ENCODE data around the gene CFAP74. TPM values are rescaled to one million over a fixed set of nuclear protein-coding genes. Genes with fewer than 3 reads are reported as not detected.

CFAP74 gene
- total RNA-seq, 1 experiment from 2014 or later, result not detected

DNA sequence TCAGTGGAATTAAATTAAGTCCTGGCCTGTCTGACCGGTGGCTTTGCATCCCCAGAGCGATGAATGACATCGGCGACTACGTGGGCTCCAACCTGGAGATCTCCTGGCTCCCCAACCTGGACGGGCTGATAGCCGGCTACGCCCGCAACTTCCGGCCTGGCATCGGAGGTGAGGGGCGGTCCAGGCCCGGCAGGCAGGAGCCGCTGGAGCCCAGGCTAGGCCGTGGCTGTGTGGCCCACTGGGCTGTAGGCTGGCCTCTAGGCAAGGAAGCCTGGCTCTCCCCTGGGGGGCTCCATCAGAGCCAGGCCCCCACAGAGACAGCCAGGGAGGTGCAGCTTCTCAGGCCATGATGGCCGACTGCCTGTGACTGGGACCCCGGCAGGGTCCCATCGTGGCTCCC, 21.3 kb upstream of the CFAP74 start:
- no peak for TF ChIP-seq EZH2 (IDR thresholded peaks at IDR 0.05; ENCODE audit: borderline replicate concordance, low read depth, low read length, poor library complexity, severe bottlenecking)
- TF ChIP-seq, protein P1, sequence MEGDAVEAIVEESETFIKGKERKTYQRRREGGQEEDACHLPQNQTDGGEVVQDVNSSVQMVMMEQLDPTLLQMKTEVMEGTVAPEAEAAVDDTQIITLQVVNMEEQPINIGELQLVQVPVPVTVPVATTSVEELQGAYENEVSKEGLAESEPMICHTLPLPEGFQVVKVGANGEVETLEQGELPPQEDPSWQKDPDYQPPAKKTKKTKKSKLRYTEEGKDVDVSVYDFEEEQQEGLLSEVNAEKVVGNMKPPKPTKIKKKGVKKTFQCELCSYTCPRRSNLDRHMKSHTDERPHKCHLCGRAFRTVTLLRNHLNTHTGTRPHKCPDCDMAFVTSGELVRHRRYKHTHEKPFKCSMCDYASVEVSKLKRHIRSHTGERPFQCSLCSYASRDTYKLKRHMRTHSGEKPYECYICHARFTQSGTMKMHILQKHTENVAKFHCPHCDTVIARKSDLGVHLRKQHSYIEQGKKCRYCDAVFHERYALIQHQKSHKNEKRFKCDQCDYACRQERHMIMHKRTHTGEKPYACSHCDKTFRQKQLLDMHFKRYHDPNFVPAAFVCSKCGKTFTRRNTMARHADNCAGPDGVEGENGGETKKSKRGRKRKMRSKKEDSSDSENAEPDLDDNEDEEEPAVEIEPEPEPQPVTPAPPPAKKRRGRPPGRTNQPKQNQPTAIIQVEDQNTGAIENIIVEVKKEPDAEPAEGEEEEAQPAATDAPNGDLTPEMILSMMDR (conservative IDR thresholded peaks at IDR 0.05; ENCODE audit: low read depth, low read length), result no peak
- DNase-seq (ENCODE audit: low spot score), result no peak
- CTCF ChIA-PET, result no interaction called here
- Histone ChIP-seq H3K27ac (ENCODE audit: low read depth, low read length, poor library complexity, severe bottlenecking) (no peak overlapping the region), H3K27me3 (replicated peaks; ENCODE audit: insufficient read depth, low read depth, low read length, poor library complexity) (peaks cover 31% of the 10 kb centered on the region), H3K36me3 (ENCODE audit: insufficient read depth, low read length, poor library complexity, severe bottlenecking) (no peaks in the 10 kb centered on the region), H3K4me1 (ENCODE audit: insufficient read depth, low read length, poor library complexity, severe bottlenecking) (no peaks in the 10 kb centered on the region), H3K9me3 (ENCODE audit: low read depth, low read length, poor library complexity, severe bottlenecking) (no peaks in the 10 kb centered on the region), H3K4me3 (ENCODE audit: low read depth, low read length, poor library complexity, severe bottlenecking) (no peak overlapping the region)
- intact Hi-C loops (cut with micrococcal nuclease; ENCODE audit: unreplicated experiment), result no loop called here
- POLR2A ChIA-PET (ENCODE audit: low non-redundant PET), result no interaction called here
- BruUV-seq (replicated peaks), result no TSS peak

DNA sequence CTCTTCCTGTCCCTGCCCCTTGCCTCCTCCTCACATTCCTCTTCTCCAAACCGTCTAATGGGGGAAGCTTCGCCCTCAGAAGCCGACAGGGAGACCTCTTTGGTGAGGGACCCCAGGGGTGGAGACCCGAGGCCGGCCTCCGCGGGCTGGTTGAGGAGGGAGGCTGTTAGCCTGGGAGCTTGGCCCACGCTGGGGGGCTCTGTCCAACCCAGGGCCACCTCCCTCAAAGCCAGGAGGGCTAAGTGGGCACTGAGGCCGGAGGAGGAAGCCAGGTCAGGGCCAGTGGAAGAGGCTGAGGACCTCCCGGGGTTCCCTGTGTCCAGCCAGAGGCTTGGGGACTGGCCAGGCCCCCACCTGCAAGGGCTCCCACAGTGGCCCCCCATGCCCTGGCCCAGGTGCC, 20.9 kb upstream of the CFAP74 start:
- TF ChIP-seq, protein P1 (conservative IDR thresholded peaks at IDR 0.05; ENCODE audit: low read depth, low read length), result no peak
- TF ChIP-seq EZH2 (IDR thresholded peaks at IDR 0.05; ENCODE audit: borderline replicate concordance, low read depth, low read length, poor library complexity, severe bottlenecking), result no peak
- BruUV-seq (replicated peaks), result no TSS peak
- Histone ChIP-seq H3K27me3 (replicated peaks; ENCODE audit: insufficient read depth, low read depth, low read length, poor library complexity) (peaks cover 36% of the 10 kb centered on the region), H3K4me3 (ENCODE audit: low read depth, low read length, poor library complexity, severe bottlenecking) (no peak overlapping the region), H3K27ac (ENCODE audit: low read depth, low read length, poor library complexity, severe bottlenecking) (no peak overlapping the region), H3K9me3 (ENCODE audit: low read depth, low read length, poor library complexity, severe bottlenecking) (no peaks in the 10 kb centered on the region), H3K4me1 (ENCODE audit: insufficient read depth, low read length, poor library complexity, severe bottlenecking) (no peaks in the 10 kb centered on the region), H3K36me3 (ENCODE audit: insufficient read depth, low read length, poor library complexity, severe bottlenecking) (no peaks in the 10 kb centered on the region)
- DNase-seq (ENCODE audit: low spot score), result no peak
- ChIA-PET CTCF (no interaction called here), POLR2A (ENCODE audit: low non-redundant PET) (no interaction called here)
- intact Hi-C loops (cut with micrococcal nuclease; ENCODE audit: unreplicated experiment), result no loop called here

DNA sequence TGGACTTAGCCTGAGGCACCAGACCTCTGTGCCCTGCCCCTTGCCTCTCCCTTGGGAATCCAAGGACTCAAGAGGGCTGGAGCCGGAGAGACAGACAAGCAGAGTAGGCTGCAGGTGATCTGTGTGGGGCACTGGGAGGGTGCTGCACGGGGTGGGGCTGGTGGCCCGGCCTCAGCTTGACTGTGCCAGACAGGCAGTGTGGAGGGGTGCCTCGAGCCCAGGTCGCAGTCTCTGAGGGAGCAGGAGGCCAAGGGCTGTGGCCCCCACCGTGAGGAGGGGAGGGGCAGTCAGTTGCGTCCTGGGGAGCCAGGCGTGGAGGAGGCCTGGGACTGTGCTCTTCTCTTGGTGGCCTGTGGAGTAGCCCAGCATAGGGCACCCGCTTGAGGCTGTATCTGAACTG, 19.6 kb upstream of the CFAP74 start:
- TF ChIP-seq, protein P1 (conservative IDR thresholded peaks at IDR 0.05; ENCODE audit: low read depth, low read length), result no peak
- no peak for TF ChIP-seq EZH2 (IDR thresholded peaks at IDR 0.05; ENCODE audit: borderline replicate concordance, low read depth, low read length, poor library complexity, severe bottlenecking)
- ChIA-PET POLR2A (ENCODE audit: low non-redundant PET) (no interaction called here), CTCF (no interaction called here)
- Histone ChIP-seq H3K36me3 (ENCODE audit: insufficient read depth, low read length, poor library complexity, severe bottlenecking) (no peaks in the 10 kb centered on the region), H3K4me3 (ENCODE audit: low read depth, low read length, poor library complexity, severe bottlenecking) (no peak overlapping the region), H3K4me1 (ENCODE audit: insufficient read depth, low read length, poor library complexity, severe bottlenecking) (no peaks in the 10 kb centered on the region), H3K9me3 (ENCODE audit: low read depth, low read length, poor library complexity, severe bottlenecking) (no peaks in the 10 kb centered on the region), H3K27me3 (replicated peaks; ENCODE audit: insufficient read depth, low read depth, low read length, poor library complexity) (peaks cover 44% of the 10 kb centered on the region), H3K27ac (ENCODE audit: low read depth, low read length, poor library complexity, severe bottlenecking) (no peak overlapping the region)
- DNase-seq (ENCODE audit: low spot score), result no peak
- BruUV-seq (replicated peaks), result no TSS peak
- intact Hi-C loops (cut with micrococcal nuclease; ENCODE audit: unreplicated experiment), result no loop called here
